Stimulated activated CD8-positive, alpha-beta memory T cell treated with anti-CD3 and anti-CD28 coated beads, Interleukin-15, amount 100 ng/mL, for 4 hours (primary cell): ENCODE results near the gene BIRC3.
A peak's percentile ranks its signal among the peaks of the same experiment; 100 is the strongest.
"Not testable (repeated sequence)": the region's sequence is repeated elsewhere in the genome, so short reads cannot be mapped to it uniquely, and the experiment has no call there.

Source experiments
- DNase-seq, 2 donors: peaks; one replicate each; pipeline ENCODE4 v3.0.0-alpha.2; 2020; ENCODE audit warnings: low read depth in 2 of 2

BIRC3 gene

DNA sequence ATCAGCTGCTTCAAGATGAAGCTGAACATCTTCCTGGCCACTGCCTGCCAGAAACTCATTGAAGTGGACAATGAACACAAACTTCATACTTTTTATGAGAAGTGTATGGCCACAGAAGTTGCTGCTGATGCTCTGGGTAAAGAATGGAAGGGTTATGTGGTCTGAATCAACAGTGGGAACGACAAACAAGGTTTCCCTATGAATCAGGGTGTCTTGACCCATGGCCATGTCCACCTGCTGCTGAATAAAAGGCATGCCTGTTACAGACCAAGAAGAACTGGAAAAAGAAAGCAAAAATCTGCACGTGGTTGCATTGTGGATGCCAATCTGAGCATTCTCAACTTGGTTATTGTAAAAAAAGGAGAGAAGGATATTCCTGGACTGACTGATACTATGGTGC is 22.2 kb upstream of the BIRC3 start:
- DNase-seq: no peak

DNA sequence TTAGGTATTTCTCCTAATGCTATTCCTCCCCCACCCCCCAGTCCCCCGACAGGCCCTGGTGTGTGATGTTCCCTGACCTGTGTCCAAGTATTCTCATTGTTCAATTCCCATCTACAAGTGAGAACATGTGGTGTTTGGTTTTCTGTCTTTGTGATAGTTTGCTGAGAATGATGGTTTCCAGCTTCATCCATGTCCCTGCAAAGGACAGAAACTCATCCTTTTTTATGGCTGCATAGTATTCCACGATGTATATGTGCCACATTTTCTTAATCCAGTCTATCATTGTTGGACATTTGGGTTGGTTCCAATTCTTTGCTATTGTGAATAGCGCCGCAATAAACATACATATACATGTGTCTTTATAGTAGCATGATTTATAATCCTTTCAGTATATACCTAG is 20.5 kb upstream of the BIRC3 start:
- DNase-seq: not testable (repeated sequence)

DNA sequence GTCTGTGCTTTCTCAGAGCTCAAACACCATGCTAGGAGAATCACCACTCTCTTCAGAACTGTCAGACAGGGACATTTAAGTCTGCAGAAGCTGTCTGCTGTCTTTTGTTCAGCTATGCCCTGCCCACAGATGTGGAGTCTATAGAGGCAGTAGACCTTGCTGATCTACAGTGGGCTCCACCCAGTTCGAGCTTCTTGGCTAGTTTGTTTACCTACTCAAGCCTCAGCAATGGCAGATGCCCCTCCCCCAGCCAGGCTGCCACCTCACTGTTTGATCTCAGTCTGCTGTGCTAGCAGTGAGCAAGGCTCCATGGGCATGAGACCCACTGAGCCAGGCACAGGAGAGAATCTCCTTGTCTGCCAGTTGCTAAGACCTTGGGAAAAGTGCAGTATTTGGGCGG is 16.4 kb upstream of the BIRC3 start:
- not testable (repeated sequence) for DNase-seq

DNA sequence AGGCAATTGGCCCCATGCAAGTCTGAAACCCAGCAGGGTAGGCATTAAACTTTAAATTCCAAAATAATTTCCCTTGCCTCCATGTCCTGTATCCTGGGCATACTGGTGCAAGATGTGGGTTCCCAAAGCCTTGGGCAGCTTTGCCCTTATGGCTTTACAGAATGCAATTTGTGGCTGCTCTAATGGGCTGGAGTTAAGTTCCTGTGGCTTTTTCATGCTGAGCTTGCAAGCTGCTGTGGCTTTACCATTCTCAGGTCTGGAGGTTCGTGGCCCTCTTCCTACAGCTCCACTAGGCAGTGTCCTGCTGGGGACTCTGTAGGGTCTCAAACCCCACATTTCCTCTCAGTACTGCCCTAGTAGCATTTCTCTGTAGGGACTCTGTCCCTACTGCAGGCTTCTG is 15.0 kb upstream of the BIRC3 start:
- no peak for DNase-seq

DNA sequence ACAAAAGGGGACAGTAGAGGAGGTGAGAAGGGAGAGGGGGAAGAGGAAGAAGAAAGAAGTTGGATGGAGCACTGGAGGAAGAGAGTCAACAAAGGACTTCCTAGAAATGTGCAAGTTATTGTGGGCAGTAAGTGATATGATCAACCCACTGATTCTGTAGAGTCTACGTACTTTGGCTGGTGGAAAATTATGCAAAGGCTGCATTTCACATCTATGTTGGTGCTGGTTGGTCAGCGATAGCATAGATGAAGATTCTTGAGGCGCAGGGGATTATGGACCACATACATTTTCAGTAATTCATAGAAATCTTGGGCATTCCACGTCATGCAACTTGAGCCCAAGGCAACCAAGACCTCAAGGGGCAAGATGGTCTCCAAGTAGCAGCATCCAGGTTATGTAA is 12.6 kb upstream of the BIRC3 start:
- DNase-seq: no peak

DNA sequence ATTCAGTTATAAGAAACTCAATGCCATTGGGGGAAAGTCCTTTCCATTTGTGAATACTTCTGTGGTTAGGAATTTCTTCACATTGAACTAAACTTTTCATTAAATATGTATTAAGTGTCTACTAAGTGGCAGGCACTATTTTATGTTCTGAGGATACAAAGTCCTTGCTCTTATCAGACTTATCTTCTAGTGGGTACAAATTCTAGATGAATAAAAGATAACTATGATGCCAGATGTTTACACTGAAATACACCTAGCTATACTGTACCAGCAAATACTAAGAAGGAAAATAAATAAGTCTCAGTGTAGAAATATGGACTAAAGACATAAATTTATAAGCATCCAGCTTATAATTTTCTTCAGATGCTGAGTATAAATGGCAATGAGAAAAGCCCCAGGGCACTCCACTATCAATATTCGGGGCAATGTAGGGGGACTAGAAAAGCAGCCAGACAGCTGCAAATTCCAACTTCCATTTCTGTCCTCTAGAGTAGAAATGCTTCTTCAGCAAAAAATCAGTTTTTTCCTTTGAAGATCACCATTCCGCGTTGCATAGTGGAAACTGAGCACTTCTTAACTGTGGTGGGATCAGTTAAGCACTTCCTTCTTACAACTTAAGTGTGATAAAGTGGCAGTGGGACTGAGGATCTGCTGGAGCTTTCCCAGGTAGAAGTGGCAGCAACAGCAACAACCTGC is 11.8 kb upstream of the BIRC3 start:
- DNase-seq: no peak

DNA sequence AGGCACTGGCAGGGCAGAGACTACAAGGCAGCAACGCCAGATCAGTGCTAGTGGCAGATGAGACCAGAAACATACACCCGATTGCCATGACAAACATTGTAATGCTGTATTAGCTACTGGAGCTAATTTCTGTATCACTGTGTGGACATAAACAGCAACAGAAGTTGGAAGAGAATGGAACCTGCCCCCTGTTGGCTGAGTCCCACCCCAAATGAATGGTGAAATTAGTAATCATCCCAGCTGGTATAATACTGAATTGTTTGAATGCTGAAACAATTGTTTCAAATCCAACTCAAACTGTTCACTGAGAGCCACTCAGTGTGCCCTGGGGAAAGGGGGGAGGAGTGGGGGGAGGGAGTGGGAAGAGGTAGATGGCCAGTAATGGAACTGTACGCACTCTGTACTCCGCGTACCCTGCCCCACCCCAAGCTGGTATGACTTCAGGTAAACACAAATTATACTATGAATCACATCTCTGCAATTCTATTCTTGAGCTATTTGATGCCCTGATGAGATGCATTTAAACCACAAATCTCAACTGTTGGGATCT is 11.2 kb upstream of the BIRC3 start:
- no peak for DNase-seq

DNA sequence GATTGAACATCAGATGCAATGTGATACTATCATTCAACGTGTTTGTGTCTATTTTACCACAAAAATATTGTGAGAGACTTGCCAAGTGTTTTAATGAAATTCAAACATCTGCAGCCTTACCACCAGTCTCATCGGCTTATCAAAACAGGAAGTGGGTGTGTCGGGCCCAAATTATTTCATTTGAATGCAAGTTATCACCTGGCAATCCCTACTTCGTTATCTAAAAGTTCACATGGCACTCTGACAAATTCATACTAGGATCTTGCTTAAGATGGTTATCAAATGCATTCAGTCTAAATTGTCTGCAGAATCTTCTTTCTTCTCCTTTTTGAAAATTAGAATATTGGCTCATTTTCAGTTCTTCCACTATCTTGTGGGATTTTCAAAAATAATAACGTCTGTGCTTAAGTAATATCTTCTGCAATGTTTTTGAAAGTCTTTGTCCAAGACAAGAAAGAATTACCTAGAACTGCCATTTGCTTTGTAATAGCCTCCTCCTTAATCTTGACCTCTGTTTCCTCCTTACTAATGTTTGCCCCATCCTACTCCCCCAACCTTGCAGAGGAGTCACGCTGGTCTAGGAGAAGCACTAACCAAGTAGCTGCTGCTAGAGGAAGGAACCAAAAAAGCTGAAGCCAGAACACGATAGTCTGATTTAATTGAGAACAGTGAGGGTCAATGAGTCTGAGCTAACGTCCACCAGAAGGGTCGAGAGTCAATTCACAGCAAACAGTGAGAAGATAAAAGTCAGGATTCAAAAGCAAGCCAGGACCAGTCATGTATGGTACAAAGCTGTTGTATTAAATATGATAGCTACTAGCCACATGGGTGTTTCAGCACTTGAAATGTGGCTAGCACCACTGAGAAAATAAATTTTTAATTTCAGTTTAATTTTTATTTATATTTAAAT is 10.2 kb upstream of the BIRC3 start:
- no peak for DNase-seq

DNA sequence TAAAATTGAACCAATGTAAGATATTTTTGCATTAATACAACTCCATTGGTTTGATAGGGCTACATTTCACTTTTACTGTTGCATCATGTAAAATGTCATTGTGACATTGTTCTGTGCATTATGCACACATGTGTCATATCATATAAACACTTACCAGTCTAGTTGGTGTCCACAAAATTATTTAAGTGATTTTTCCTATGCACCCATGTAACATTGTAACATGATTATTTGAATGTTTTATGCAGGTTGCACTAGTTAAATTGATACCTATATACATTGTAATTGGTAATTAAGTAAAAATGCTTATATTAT is 9.6 kb upstream of the BIRC3 start:
- DNase-seq: no peak

DNA sequence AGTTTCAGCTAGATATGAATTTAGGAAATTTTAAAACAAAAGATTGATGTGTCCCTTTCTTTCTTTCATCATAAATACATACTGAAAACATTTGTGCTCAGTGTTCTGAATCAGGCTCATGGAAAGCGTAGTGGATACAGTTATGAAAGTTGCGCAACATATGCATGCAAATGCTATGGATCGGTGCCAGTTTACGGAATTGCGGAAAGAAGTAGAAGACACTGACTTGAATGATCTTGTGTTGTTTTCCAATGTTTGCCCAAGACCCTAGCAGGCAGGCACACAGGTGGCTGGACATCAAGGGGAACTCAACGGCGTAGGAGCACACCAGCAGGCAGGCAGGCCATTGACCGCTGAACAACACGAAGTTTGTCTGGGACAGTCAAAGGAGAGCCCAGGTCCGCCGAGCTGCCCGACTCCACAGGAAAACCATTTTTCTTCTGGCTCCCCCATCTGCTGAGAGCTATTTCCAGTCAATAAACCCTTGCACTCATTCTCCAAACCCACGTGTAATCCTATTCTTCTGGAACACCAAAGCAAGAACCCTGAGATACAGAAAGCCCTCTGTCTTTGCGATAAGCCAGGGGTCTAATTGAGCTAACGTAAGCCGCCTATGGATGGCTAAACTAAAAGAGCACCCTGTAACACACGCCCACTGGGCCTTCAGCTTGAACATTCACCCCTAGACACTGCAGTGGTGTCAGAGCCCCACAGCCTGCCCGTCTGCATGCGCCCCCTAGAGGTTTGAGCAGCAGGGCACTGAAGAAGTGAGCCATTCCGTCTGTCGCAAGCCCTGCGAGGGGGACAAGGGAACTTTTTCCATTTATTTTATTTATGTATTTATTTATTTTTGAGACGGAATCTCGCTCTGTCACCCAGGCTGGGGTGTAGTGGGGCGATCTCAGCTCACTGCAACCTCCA is 7.4 kb upstream of the BIRC3 start:
- DNase-seq: no peak

DNA sequence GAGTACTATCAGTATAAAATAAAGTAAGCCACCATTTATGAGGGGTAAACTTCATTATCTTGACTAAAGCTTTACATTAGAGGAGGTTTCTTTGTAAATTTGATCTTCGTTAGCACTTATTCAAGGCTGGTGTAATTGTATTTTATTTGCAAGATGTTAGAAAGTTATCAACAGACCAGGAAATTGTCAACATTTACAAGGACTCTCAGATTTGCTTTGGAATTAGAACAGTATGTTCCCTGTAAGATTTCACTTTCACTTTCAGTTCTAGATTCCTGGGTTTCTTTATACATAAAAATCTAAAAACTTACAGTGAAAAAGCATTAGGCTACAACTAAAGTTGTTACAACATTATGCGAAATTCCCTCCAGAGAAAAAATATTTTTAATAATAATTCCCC is 4.6 kb upstream of the BIRC3 start:
- DNase-seq: no peak

DNA sequence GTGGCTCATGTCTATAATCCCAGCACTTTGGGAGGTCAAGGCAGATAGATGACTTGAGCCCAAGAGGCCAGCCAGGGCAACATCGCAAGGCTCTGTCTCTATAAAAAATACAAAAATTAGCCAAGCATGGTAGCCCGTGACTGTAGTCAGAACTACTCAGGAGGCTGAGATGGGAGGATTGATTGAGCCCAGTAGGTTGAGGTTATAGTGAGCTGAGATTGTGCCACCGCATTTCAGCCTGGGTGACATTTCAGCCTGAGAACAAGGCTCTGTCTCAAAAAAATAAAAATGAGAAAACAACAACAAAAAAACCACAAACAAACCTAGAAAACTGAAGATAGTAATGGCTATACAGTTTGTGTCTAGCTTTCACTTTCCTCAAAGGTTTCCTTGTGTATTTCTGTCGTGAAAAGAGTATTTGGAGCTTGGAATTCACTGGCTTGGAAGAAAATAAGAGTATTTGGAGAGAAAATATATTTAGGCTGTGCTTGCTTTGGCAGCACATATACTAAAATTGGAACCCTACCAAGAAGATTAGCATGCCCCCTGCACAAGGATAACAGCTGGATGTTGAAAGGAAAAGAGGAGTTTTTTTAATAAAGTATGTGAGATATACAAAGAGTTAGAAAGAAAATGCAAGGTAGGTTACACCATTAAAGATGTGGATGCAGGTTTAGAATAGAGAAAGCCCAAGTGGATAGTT is 3.9 kb upstream of the BIRC3 start:
- no peak for DNase-seq

DNA sequence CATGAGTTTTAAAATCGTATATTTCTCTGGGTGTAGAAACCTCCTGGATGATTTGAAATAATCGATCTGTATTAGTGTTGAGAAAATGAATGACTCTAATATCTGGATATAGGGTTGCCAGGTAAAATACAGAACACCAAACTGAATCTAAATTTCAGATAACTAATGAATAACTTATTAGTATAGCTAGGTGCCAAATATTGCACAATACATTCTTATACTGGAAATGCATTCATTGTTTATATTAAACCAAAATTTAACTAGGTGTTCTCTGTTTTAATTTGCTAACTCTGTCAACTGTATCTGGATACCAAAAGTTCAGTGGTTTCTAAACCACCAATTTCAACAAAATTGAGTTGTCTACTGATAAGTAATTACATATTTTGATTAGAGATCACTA is 2.5 kb upstream of the BIRC3 start:
- DNase-seq: no peak

DNA sequence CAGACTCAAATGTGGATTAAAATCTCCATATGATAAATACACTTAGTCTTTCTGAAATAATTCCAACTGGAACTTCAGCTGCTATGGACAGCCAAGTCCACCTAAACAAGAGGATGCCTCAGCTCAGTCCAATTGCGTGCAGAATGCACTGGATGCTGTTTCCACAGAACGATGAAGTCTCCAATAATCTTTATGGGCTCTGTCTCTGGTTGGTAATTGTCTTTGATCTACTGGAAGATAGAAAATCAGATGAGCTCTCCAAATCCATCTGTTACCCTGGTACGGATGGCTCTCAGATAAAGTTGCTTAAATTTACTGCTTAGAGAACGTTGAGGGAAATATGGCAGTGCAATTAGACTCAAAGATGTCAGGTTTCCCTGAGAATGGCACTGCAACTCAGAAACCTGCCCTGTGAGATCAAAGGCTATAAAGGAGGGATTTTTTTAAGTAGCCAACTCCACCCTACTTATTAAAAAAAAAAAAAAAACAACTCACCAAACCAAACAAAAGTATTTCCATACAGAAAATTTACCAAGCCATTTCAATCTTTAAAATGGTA is 859 bp upstream of the BIRC3 start:
- DNase-seq: no peak

DNA sequence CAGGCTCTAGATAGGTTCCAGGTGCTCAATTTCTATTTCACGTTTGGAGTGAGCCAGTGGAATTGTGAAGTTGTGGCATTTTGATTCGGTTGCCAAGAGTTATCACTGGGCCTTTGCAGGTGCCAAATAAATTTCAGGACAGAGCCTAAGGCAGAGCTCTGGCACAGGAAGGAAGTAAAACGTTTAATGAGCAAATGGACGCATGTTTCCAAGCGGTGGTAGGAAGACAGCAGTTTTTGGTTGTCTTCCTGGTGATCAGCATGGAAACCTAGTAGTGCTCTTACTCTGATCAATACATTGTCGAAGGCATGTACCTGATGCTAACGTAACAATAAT is 452 bp downstream of the BIRC3 start:
- DNase-seq: no peak

DNA sequence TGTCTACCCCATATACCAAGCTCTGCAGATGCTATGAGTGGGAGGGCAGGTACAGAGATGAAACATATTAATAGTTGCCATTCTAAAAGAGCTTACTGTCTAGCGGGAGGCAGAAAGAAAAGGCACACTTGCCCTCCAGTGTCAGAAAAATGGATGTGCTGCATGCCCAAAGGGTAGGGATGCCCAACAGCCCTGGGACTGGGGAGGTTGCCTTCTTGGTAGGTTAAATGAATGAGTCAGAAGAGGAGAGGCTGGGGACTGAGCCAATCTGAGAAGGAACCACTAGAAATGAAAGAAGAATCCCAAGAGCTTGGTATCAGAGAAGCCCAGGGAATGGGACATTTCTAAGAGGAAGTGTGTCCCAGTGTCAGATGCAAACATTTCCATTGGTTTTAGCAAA is 1.2 kb downstream of the BIRC3 start:
- DNase-seq: peak in 1 of 2 donors; percentile 38

DNA sequence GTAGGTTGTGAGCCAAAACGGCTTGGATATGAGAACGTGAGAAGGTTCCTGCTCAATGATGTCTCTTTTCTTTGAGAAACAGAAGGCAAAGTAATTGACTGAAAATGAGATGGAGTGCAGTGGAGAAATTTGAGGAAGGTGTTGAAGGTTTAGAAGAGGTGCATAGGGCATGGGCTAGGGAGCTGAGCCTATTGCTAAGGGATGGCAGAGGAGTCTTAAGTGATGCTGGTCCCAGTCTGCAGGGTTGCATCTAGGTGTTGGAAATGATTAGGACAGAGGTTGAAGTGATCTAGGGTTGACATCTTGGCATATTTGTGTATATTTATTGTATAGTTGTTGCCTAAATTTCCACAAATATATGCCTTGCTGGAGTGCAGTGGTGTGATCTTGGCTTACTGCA is 2.3 kb downstream of the BIRC3 start:
- no peak for DNase-seq

DNA sequence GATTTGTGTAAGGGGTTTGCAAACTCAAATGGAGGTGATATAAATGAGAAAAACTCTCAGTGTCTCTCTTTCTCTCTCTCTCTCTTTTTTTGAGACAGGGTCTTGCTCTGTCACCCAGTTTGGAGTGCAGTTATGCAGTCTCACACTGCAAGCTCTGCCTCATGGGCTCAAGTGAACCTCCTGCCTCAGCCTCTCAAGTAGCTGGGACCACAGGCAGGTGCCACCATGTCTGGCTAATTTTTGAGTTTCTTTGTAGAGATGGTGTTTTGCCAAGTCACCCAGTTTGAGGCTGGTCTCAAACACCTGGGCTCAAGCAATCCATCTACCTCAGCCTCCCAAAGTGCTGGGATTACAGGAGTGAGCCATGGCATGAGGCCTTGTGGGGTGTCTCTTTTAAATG is 2.9 kb downstream of the BIRC3 start:
- no peak for DNase-seq

DNA sequence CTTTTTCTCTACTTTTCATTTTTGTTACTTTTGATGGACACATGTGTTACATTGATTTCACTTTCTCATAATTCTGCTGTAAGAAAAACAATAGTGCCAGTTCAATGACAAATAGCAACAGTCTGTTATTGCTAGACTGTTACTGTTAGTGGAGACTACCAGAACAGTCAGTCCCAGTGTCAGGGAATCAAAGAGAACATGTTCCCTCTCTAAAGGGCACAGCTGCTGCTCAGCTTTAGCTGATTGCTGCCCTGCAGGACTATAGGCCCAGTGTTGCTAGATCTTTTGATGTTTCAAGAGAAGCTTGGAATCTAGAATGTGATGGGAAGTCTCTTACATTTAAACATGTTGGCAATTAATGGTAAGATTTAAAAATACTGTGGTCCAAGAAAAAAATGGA is 3.4 kb downstream of the BIRC3 start:
- DNase-seq: no peak

DNA sequence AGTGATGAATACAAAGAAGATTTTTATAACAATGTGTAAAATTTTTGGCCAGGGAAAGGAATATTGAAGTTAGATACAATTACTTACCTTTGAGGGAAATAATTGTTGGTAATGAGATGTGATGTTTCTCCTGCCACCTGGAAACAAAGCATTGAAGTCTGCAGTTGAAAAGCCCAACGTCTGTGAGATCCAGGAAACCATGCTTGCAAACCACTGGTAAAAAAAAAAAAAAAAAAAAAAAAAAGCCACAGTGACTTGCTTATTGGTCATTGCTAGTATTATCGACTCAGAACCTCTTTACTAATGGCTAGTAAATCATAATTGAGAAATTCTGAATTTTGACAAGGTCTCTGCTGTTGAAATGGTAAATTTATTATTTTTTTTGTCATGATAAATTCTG is 5.3 kb downstream of the BIRC3 start:
- DNase-seq: no peak

DNA sequence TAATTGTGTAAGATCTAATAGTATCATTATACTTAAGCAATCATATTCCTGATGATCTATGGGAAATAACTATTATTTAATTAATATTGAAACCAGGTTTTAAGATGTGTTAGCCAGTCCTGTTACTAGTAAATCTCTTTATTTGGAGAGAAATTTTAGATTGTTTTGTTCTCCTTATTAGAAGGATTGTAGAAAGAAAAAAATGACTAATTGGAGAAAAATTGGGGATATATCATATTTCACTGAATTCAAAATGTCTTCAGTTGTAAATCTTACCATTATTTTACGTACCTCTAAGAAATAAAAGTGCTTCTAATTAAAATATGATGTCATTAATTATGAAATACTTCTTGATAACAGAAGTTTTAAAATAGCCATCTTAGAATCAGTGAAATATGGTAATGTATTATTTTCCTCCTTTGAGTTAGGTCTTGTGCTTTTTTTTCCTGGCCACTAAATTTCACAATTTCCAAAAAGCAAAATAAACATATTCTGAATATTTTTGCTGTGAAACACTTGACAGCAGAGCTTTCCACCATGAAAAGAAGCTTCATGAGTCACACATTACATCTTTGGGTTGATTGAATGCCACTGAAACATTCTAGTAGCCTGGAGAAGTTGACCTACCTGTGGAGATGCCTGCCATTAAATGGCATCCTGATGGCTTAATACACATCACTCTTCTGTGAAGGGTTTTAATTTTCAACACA is 6.4 kb downstream of the BIRC3 start:
- no peak for DNase-seq
